SU-DHL-6 (cell line): ENCODE data around the gene PPP6R3.

Source experiments
- H2AFZ ChIP-seq: fragments of 200-600 bp; sonication (generic); 2 replicates; pipeline ENCODE4 v1.6.1; 2014; ENCODE audit warnings: low read depth, mild to moderate bottlenecking, moderate library complexity, mixed read lengths, antibody characterized with exemption, low read length; ENCODE audit not compliant: severe bottlenecking
- H3F3A ChIP-seq: fragments of 200-600 bp; shearing (Covaris generic); 2 replicates; pipeline ENCODE4 v1.6.0; 2016; ENCODE audit warnings: antibody characterized with exemption, mild to moderate bottlenecking; ENCODE audit not compliant: insufficient read depth
- H3K27ac ChIP-seq: fragments of 200-600 bp; sonication (generic); 2 replicates; pipeline ENCODE4 v1.5.1; 2016; ENCODE audit warnings: low read depth, mild to moderate bottlenecking, low read length, moderate library complexity, mixed read lengths
- H3K27me3 ChIP-seq: fragments of 200-600 bp; sonication (generic), shearing (Covaris generic); 2 replicates; pipeline ENCODE4 v1.6.0; 2014; ENCODE audit warnings: mild to moderate bottlenecking, low read length
- H3K36me3 ChIP-seq: fragments of 200-600 bp; sonication (generic); 2 replicates; pipeline ENCODE4 v1.6.1; 2014; ENCODE audit warnings: mild to moderate bottlenecking, low read length, mixed read lengths
- H3K4me2 ChIP-seq: fragments of 300-600, 200-600 bp; shearing (Covaris generic), sonication (generic); 2 replicates; pipeline ENCODE4 v1.6.0; 2014; ENCODE audit warnings: low read length, low read depth, mild to moderate bottlenecking; ENCODE audit not compliant: poor library complexity, severe bottlenecking
- H3K4me3 ChIP-seq: fragments of 200-600 bp; sonication (generic); 2 replicates; pipeline ENCODE4 v1.5.1; 2014; ENCODE audit warnings: antibody characterized with exemption, low read length, mild to moderate bottlenecking, mixed read lengths; ENCODE audit not compliant: insufficient read depth, poor library complexity, severe bottlenecking
- H3K79me2 ChIP-seq: fragments of 200-600 bp; sonication (generic); 2 replicates; pipeline ENCODE4 v1.6.1; 2014; ENCODE audit warnings: mild to moderate bottlenecking, low read length, moderate library complexity; ENCODE audit not compliant: insufficient read depth
- H3K9ac ChIP-seq: fragments of 200-600 bp; sonication (generic); 2 replicates; pipeline ENCODE4 v1.7.0; 2014; ENCODE audit warnings: mild to moderate bottlenecking, low read length
- H3K9me2 ChIP-seq: fragments of 200-600 bp; sonication (generic); replicated peaks from 2 replicates; pipeline ENCODE4 v1.6.1; 2014; ENCODE audit warnings: low read length; ENCODE audit not compliant: insufficient read depth
- H3K9me3 ChIP-seq: fragments of 200-600 bp; sonication (generic); 2 replicates; pipeline ENCODE4 v1.6.1; 2014; ENCODE audit warnings: low read length, mixed read lengths; ENCODE audit not compliant: insufficient read depth
- H4K20me1 ChIP-seq: fragments of 200-600 bp; sonication (generic); 2 replicates; pipeline ENCODE4 v1.6.1; 2014; ENCODE audit warnings: low read depth, mild to moderate bottlenecking, antibody characterized with exemption, low read length, moderate library complexity, mixed read lengths
- CTCF ChIP-seq: fragments of 200-600 bp; sonication (generic); IDR thresholded peaks from one replicate; pipeline ENCODE4 v1.5.1; 2017; ENCODE audit warnings: antibody characterized with exemption, mild to moderate bottlenecking, low read length, moderate library complexity; ENCODE audit not compliant: insufficient read depth, poor library complexity, severe bottlenecking
- EZH2phosphoT487 ChIP-seq: fragments of 200-600 bp; sonication (generic), shearing (Covaris generic); conservative IDR thresholded peaks from 2 replicates; pipeline ENCODE4 v1.6.1; 2018; ENCODE audit warnings: mild to moderate bottlenecking, antibody characterized with exemption, low read length, moderate library complexity, mixed read lengths

The PPP6R3 gene

GRCh38 chr11:68658661-68659060 is 198.1 kb downstream of the PPP6R3 start:
- Histone ChIP-seq H3K27me3 (no peaks in the 10 kb centered on the region), H4K20me1 (no peaks in the 10 kb centered on the region), H3K27ac (no peak overlapping the region), H3K79me2 (no peaks in the 10 kb centered on the region), H3F3A (no peaks in the 10 kb centered on the region), H2AFZ (no peak overlapping the region), H3K9me2 (no peaks in the 10 kb centered on the region), H3K4me3 (no peak overlapping the region), H3K9ac (no peak overlapping the region), H3K9me3 (no peaks in the 10 kb centered on the region), H3K36me3 (no peaks in the 10 kb centered on the region), H3K4me2 (no peak overlapping the region)
- no peak for TF ChIP-seq EZH2phosphoT487
- no peak for TF ChIP-seq CTCF

- Histone ChIP-seq H3K4me3 (no peak overlapping the region), H3F3A (no peaks in the 10 kb centered on the region), H2AFZ (no peak overlapping the region)
Measured at GRCh38 chr11:68659158-68659921, 198.8 kb downstream of the PPP6R3 start.

GRCh38 chr11:68660066-68660810 is 199.7 kb downstream of the PPP6R3 start:
- H3K9me3 ChIP-seq, result no peaks in the 10 kb centered on the region
- no peak overlapping the region for H3K4me3 ChIP-seq
- TF ChIP-seq EZH2phosphoT487 (no peak), CTCF (no peak)
- no peak overlapping the region for H2AFZ ChIP-seq
- no peaks in the 10 kb centered on the region for H3K9me2 ChIP-seq
- H4K20me1 ChIP-seq, result no peaks in the 10 kb centered on the region
- H3F3A ChIP-seq, result no peaks in the 10 kb centered on the region
- no peak overlapping the region for H3K9ac ChIP-seq
- H3K27ac ChIP-seq, result no peak overlapping the region
- H3K27me3 ChIP-seq, result no peaks in the 10 kb centered on the region
- H3K79me2 ChIP-seq, result no peaks in the 10 kb centered on the region
- H3K36me3 ChIP-seq, result no peaks in the 10 kb centered on the region
- no peak overlapping the region for H3K4me2 ChIP-seq

More at GRCh38 chr11:68659158-68659921, 198.8 kb downstream of the PPP6R3 start:
- TF ChIP-seq CTCF (no peak), EZH2phosphoT487 (no peak)
- no peaks in the 10 kb centered on the region for H4K20me1 ChIP-seq
- no peaks in the 10 kb centered on the region for H3K79me2 ChIP-seq
- H3K4me2 ChIP-seq, result no peak overlapping the region
- H3K27me3 ChIP-seq, result no peaks in the 10 kb centered on the region
- no peak overlapping the region for H3K27ac ChIP-seq
- H3K36me3 ChIP-seq, result no peaks in the 10 kb centered on the region
- H3K9me2 ChIP-seq, result no peaks in the 10 kb centered on the region
- no peak overlapping the region for H3K9ac ChIP-seq
- no peaks in the 10 kb centered on the region for H3K9me3 ChIP-seq
